Measurements from ENCODE around the gene ACSL5. TPM values are rescaled to one million over a fixed set of nuclear protein-coding genes. Genes with fewer than 3 reads are reported as not detected.

The ACSL5 gene
- total RNA-seq (1 to 10 TPM; 6.8 to 7.1 TPM), polyA plus RNA-seq (ENCODE audit: insufficient read length in 2 of 2) (1 to 10 TPM; 3.7 TPM)
- long read RNA-seq, donor 1, partial matches to known transcripts, result 27 of 43 reads
- long read RNA-seq, donor 1, other reads (novel, unspliced or antisense), result 16 of 43 reads
- long read RNA-seq, donor 2, result 0 reads
- long read RNA-seq, donor 3, partial matches to known transcripts, result 0 of 1 reads
- long read RNA-seq, donor 3, other reads (novel, unspliced or antisense), result 0 of 1 reads
- long read RNA-seq, donor 4, result 0 reads

- H3K27me3 ChIP-seq (ENCODE audit: control insufficient read depth, insufficient read depth, low read length), result no peaks in the 10 kb centered on the region
- no peaks in the 10 kb centered on the region for H3K36me3 ChIP-seq (ENCODE audit: control insufficient read depth, insufficient read depth, low read length)
- DNase-seq (ENCODE audit: low read depth in 4 of 6, low spot score in 6 of 6), result no peak
- no peaks in the 10 kb centered on the region for H3K9me3 ChIP-seq (ENCODE audit: control insufficient read depth, insufficient read depth, low read length)
- no peak within 1 kb of the TSS for H3K4me3 ChIP-seq (ENCODE audit: low read depth, low read length)
- 65% methylated on average over 2 of the region's 4 CpGs for WGBS (ENCODE audit: insufficient coverage)
- no peak within 1 kb of the TSS for H3K27ac ChIP-seq (ENCODE audit: low read depth, low read length)
- peaks cover 7% of the 10 kb centered on the region for H3K4me1 ChIP-seq (ENCODE audit: control insufficient read depth, insufficient read depth, low read length)
Observed at GRCh38 chr10:112373912-112374338, at the start of gene ACSL5. Gene ACSL5 (plus strand): TSS chr10:112374116. CDS start chr10:112394947, 20,831 bp downstream.

DNA sequence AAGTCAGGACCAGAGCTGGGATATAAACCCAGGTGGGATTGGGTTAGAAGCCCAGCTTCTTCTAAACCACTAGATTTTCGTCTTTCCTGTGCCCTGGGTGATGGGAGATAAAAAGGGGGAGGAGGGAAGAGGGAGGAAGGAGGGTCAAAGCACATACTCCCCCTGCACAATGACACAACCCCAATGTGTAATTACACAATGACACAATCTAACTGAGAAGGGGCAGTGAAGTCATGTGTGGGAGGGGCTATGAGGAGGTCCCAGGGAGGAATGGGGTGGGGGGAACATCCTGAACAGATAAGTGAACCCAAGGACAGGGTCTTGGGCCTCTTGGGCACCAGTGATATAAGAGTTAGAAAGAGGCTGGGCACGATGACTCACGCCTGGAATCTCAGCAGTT is 46.2 kb upstream of the ACSL5 start:
- Histone ChIP-seq H3K4me1 (ENCODE audit: control insufficient read depth, insufficient read depth, low read length) (no peaks in the 10 kb centered on the region), H3K27ac (ENCODE audit: low read depth, low read length) (no peak overlapping the region), H3K9me3 (ENCODE audit: control insufficient read depth, insufficient read depth, low read length) (no peaks in the 10 kb centered on the region), H3K4me3 (ENCODE audit: low read depth, low read length) (no peak overlapping the region), H3K36me3 (ENCODE audit: control insufficient read depth, insufficient read depth, low read length) (no peaks in the 10 kb centered on the region), H3K27me3 (ENCODE audit: control insufficient read depth, insufficient read depth, low read length) (no peaks in the 10 kb centered on the region)
- no peak for DNase-seq (ENCODE audit: low read depth in 4 of 6, low spot score in 6 of 6)
- WGBS (ENCODE audit: insufficient coverage), result 90% methylated on average over 2 of the region's 3 CpGs

GRCh38 chr10:112330162-112330561 is 43.8 kb upstream of the ACSL5 start:
- H3K27me3 ChIP-seq (ENCODE audit: control insufficient read depth, insufficient read depth, low read length), result no peaks in the 10 kb centered on the region

DNA sequence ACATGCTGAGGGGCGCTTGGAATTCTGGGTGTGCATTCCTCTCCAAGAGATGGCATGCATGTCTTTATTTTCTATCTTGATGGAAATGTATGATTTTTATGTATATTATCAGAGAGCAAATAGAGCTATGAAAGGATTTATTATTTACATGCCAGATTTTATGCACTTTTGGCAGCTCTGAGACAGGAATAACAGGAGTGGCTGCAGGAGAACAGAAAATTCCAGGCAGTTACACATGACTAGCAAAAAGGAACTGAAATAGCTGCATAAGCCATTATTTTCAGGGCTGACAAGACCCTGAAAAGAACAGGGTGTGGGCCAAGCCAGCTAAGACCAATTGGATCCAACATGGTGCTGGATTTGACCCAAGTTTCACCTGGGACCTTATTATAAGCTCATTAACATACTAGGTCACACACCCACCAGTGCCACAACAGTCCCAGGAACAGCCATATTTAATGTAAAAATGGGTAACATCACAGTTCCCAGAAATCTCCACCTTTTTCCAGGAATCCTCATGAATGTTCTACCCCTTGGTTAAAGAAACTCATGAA is 43.2 kb upstream of the ACSL5 start:
- H3K27me3 ChIP-seq (ENCODE audit: control insufficient read depth, insufficient read depth, low read length), result no peaks in the 10 kb centered on the region
- peak in 1 of 6 donors; percentile 15 for DNase-seq (ENCODE audit: low read depth in 4 of 6, low spot score in 6 of 6)
- WGBS (ENCODE audit: insufficient coverage), result no CpG with 5 or more reads among the region's 1 CpG
- H3K9me3 ChIP-seq (ENCODE audit: control insufficient read depth, insufficient read depth, low read length), result no peaks in the 10 kb centered on the region
- H3K36me3 ChIP-seq (ENCODE audit: control insufficient read depth, insufficient read depth, low read length), result no peaks in the 10 kb centered on the region
- H3K4me3 ChIP-seq (ENCODE audit: low read depth, low read length), result no peak overlapping the region
- no peak overlapping the region for H3K27ac ChIP-seq (ENCODE audit: low read depth, low read length)
- no peaks in the 10 kb centered on the region for H3K4me1 ChIP-seq (ENCODE audit: control insufficient read depth, insufficient read depth, low read length)

More at GRCh38 chr10:112330162-112330561, 43.8 kb upstream of the ACSL5 start:
- H3K36me3 ChIP-seq (ENCODE audit: control insufficient read depth, insufficient read depth, low read length), result no peaks in the 10 kb centered on the region
- WGBS (ENCODE audit: insufficient coverage), result 97% methylated on average over 3 of the region's 4 CpGs
- H3K27ac ChIP-seq (ENCODE audit: low read depth, low read length), result no peak overlapping the region
- H3K4me3 ChIP-seq (ENCODE audit: low read depth, low read length), result no peak overlapping the region
- H3K9me3 ChIP-seq (ENCODE audit: control insufficient read depth, insufficient read depth, low read length), result no peaks in the 10 kb centered on the region
- DNase-seq (ENCODE audit: low read depth in 4 of 6, low spot score in 6 of 6), result no peak
- no peaks in the 10 kb centered on the region for H3K4me1 ChIP-seq (ENCODE audit: control insufficient read depth, insufficient read depth, low read length)

DNA sequence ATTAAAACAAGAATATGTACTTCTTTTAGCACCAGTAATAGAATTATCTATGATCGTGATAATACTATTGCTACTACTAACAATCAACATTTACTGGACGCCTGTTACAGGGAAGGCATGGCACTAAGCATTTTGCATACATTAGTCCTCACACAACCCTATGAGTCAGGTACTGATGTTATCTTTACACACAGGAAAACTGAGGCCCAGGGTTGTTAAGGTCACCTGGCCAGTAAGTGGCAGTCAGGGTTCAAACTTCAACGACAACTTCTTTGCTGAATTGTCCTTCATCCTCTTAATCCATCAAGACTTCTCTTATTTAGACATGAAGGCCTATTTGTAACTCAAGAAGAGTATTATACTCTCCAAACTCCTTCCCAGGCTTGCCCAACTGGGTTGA is 41.9 kb upstream of the ACSL5 start:
- 100% methylated on average over 1 of the region's 3 CpGs for WGBS (ENCODE audit: insufficient coverage)

DNA sequence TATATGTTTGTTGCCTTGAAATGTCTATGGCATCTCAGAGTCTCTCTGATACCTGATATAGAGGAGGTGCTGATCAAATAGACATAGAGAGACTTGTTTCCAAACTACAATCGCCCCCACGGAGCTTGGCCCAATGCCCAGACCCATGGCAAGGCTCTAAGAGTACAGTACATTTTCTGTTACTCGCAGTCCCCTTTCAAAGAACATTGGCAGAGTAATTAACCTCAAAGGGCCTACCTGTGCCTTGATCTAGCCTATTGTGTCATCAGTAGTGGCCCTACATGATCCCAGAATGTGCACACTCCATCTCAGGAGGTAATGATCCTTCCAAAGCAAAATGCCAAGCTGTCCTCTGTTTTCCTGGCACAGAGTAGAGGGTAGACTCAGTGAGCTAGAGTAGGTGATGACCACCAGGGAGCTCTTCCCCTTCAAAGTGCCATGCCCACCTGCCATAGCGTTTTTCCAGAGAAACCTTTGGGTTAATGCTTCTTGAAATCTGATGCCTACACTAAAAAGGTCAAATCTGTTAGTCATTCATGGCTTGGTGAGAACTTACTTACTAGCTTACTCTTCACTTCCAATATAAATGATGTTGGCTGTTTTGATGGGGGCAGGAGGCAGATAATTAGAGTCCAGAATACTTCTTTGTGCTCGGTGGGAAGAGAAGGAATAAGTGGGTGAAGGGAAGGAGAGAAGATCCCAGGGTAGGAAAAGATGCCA is 41.2 kb upstream of the ACSL5 start:
- Histone ChIP-seq H3K4me3 (ENCODE audit: low read depth, low read length) (no peak overlapping the region), H3K36me3 (ENCODE audit: control insufficient read depth, insufficient read depth, low read length) (no peaks in the 10 kb centered on the region), H3K27me3 (ENCODE audit: control insufficient read depth, insufficient read depth, low read length) (no peaks in the 10 kb centered on the region), H3K27ac (ENCODE audit: low read depth, low read length) (no peak overlapping the region), H3K9me3 (ENCODE audit: control insufficient read depth, insufficient read depth, low read length) (no peaks in the 10 kb centered on the region), H3K4me1 (ENCODE audit: control insufficient read depth, insufficient read depth, low read length) (no peaks in the 10 kb centered on the region)
- no peak for DNase-seq (ENCODE audit: low read depth in 4 of 6, low spot score in 6 of 6)
- 57% methylated on average over 1 of the region's 5 CpGs for WGBS (ENCODE audit: insufficient coverage)

More for the DNA sequence above, 41.9 kb upstream of the ACSL5 start:
- Histone ChIP-seq H3K9me3 (ENCODE audit: control insufficient read depth, insufficient read depth, low read length) (no peaks in the 10 kb centered on the region), H3K27ac (ENCODE audit: low read depth, low read length) (no peak overlapping the region), H3K27me3 (ENCODE audit: control insufficient read depth, insufficient read depth, low read length) (no peaks in the 10 kb centered on the region), H3K4me3 (ENCODE audit: low read depth, low read length) (no peak overlapping the region), H3K4me1 (ENCODE audit: control insufficient read depth, insufficient read depth, low read length) (no peaks in the 10 kb centered on the region), H3K36me3 (ENCODE audit: control insufficient read depth, insufficient read depth, low read length) (no peaks in the 10 kb centered on the region)
- DNase-seq (ENCODE audit: low read depth in 4 of 6, low spot score in 6 of 6), result no peak

DNA sequence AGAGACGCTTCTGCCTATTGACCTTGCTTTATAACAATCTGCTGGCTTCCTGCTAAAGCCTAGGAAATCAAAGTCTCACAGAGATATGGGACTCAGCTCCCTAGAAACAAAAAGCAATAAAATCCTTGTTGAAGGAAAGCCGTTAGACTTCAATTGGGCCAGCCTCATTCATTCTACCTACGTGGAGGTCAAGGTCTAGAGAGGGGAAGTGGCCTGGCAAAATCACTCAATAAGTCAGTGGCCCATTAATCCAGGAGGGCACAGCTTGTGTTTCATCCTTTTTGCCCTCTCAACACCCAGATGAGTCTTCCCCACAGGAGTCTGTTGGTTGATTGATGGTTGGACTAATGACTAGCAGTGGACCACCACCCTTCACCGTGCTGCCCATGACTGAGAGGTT is 40.5 kb upstream of the ACSL5 start:
- no peaks in the 10 kb centered on the region for H3K4me1 ChIP-seq (ENCODE audit: control insufficient read depth, insufficient read depth, low read length)
- no peak for DNase-seq (ENCODE audit: low read depth in 4 of 6, low spot score in 6 of 6)
- no peak overlapping the region for H3K4me3 ChIP-seq (ENCODE audit: low read depth, low read length)
- no peaks in the 10 kb centered on the region for H3K27me3 ChIP-seq (ENCODE audit: control insufficient read depth, insufficient read depth, low read length)
- WGBS (ENCODE audit: insufficient coverage), result no CpG with 5 or more reads among the region's 4 CpGs
- no peaks in the 10 kb centered on the region for H3K9me3 ChIP-seq (ENCODE audit: control insufficient read depth, insufficient read depth, low read length)
- H3K27ac ChIP-seq (ENCODE audit: low read depth, low read length), result no peak overlapping the region
- no peaks in the 10 kb centered on the region for H3K36me3 ChIP-seq (ENCODE audit: control insufficient read depth, insufficient read depth, low read length)

- H3K27ac ChIP-seq (ENCODE audit: low read depth, low read length), result no peak overlapping the region
- no peaks in the 10 kb centered on the region for H3K4me1 ChIP-seq (ENCODE audit: control insufficient read depth, insufficient read depth, low read length)
- no peak overlapping the region for H3K4me3 ChIP-seq (ENCODE audit: low read depth, low read length)
- no peak for DNase-seq (ENCODE audit: low read depth in 4 of 6, low spot score in 6 of 6)
- WGBS (ENCODE audit: insufficient coverage), result 59% methylated on average over 3 of the region's 5 CpGs
- H3K27me3 ChIP-seq (ENCODE audit: control insufficient read depth, insufficient read depth, low read length), result no peaks in the 10 kb centered on the region
- no peaks in the 10 kb centered on the region for H3K9me3 ChIP-seq (ENCODE audit: control insufficient read depth, insufficient read depth, low read length)
- H3K36me3 ChIP-seq (ENCODE audit: control insufficient read depth, insufficient read depth, low read length), result no peaks in the 10 kb centered on the region
Observed at GRCh38 chr10:112335111-112335867, 38.6 kb upstream of the ACSL5 start.

DNA sequence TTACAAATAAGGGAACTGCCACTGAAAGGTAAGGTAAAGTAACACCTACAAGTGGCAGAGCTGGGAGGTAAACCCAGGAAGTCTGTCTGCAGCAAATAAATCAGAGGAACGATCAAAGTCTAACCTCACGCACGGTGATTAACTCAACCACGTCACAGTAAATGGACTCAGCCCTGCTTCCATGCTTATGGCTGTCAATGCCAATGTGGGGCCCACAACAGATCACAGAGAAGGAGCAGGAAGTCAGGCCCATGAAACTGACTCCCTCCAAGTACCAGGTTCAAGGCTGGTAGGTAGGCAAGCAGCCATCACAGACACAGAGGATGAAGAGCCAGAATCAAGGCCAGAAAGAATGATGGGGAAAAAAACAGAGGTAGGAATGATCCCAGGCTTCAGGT is 38.0 kb upstream of the ACSL5 start:
- H3K4me3 ChIP-seq (ENCODE audit: low read depth, low read length), result no peak overlapping the region
- no peak overlapping the region for H3K27ac ChIP-seq (ENCODE audit: low read depth, low read length)
- no peak for DNase-seq (ENCODE audit: low read depth in 4 of 6, low spot score in 6 of 6)
- H3K27me3 ChIP-seq (ENCODE audit: control insufficient read depth, insufficient read depth, low read length), result no peaks in the 10 kb centered on the region
- 63% methylated on average over 4 of the region's 4 CpGs for WGBS (ENCODE audit: insufficient coverage)
- no peaks in the 10 kb centered on the region for H3K4me1 ChIP-seq (ENCODE audit: control insufficient read depth, insufficient read depth, low read length)
- H3K36me3 ChIP-seq (ENCODE audit: control insufficient read depth, insufficient read depth, low read length), result no peaks in the 10 kb centered on the region
- no peaks in the 10 kb centered on the region for H3K9me3 ChIP-seq (ENCODE audit: control insufficient read depth, insufficient read depth, low read length)

Data from spinal cord (tissue), 10 donors.